Superior temporal gyrus (tissue), 1 donor: ENCODE data around the gene DAB1.

ENCODE experiments used
- DNase-seq: peaks from one replicate; pipeline ENCODE4 v3.0.0-alpha.2; 2016; ENCODE audit errors: extremely low spot score

DAB1 gene

GRCh38 chr1:57423656-57424211, at the start of gene DAB1:
TSS of gene DAB1 (minus strand) at chr1:57424060. CDS start at chr1:57291030, 133,030 bp downstream.
- no peak for DNase-seq

GRCh38 chr1:57473448-57473847, 49.6 kb upstream of the DAB1 start:
- no peak for DNase-seq

GRCh38 chr1:57471995-57472394, 48.1 kb upstream of the DAB1 start:
- no peak for DNase-seq

GRCh38 chr1:57470036-57470435, 46.2 kb upstream of the DAB1 start:
- DNase-seq = no peak

GRCh38 chr1:57468641-57469523, 45.0 kb upstream of the DAB1 start:
- DNase-seq = no peak

GRCh38 chr1:57467830-57468229, 44.0 kb upstream of the DAB1 start:
- no peak for DNase-seq

- DNase-seq = peak; percentile 46
Measured at GRCh38 chr1:57464756-57465155, 40.9 kb upstream of the DAB1 start.

GRCh38 chr1:57463343-57463742, 39.5 kb upstream of the DAB1 start:
- no peak for DNase-seq

- DNase-seq = no peak
Measured at GRCh38 chr1:57461405-57461804, 37.5 kb upstream of the DAB1 start.

- no peak for DNase-seq
Measured at GRCh38 chr1:57451516-57451915, 27.7 kb upstream of the DAB1 start.

GRCh38 chr1:57450981-57451380, 27.1 kb upstream of the DAB1 start:
- no peak for DNase-seq

- DNase-seq = no peak
Measured at GRCh38 chr1:57447551-57447950, 23.7 kb upstream of the DAB1 start.

- no peak for DNase-seq
Measured at GRCh38 chr1:57443004-57443403, 19.1 kb upstream of the DAB1 start.

- no peak for DNase-seq
Measured at GRCh38 chr1:57440096-57440495, 16.2 kb upstream of the DAB1 start.

- DNase-seq = no peak
Measured at GRCh38 chr1:57431400-57431799, 7.5 kb upstream of the DAB1 start.

GRCh38 chr1:57424231-57425027, 569 bp upstream of the DAB1 start:
- no peak for DNase-seq

- no peak for DNase-seq
Measured at GRCh38 chr1:57423135-57423655, 665 bp downstream of the DAB1 start.

GRCh38 chr1:57422271-57423134, 1.4 kb downstream of the DAB1 start:
- no peak for DNase-seq

- DNase-seq = no peak
Measured at GRCh38 chr1:57421806-57422205, 2.1 kb downstream of the DAB1 start.

GRCh38 chr1:57420981-57421785, 2.7 kb downstream of the DAB1 start:
- DNase-seq = no peak
